ENCODE results near the gene ENTPD8. TPM values are rescaled to one million over a fixed set of nuclear protein-coding genes. Genes with fewer than 3 reads are reported as not detected.
A peak's percentile ranks its signal among the peaks of the same experiment; 100 is the strongest.

The ENTPD8 gene
- total and polyA plus RNA-seq, 10 of the 15 experiments (the other 5 are each of a cell fraction or from before 2014, with no cell fraction given): not detected

DNA sequence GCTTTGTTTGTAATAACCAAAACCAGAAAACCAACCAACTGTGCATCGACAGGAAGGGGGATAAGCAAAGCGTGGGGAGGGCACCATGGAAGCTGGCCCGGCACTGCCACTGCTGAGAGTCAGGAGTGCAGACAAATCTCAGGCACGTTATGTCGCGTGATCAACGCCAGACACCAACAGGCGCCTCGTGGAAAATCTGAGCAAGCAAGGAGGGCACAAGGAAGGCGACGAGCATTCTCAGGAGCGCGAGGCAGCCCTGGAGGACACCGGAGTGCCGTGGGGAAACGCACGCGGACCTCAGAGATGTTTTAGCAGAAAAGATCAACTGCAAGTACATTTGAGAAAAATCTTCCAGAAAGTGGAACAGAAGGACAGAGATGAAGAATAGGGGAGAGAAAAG, 33.1 kb upstream of the ENTPD8 start:
- no peak for FAIRE-seq
- peaks cover 6% of the 10 kb centered on the region; the same call in 2 of the 3 replicates for H3K9me3 ChIP-seq (replicated peaks; ENCODE audit: control insufficient read depth, insufficient read depth, low read length)
- WGBS (ENCODE audit: insufficient coverage, insufficient replicate concordance, low lambda C conversion rate, missing lambda C conversion rate): 72% methylated on average over 18 of the region's 18 CpGs
- no peak overlapping the region for H3K27ac ChIP-seq (ENCODE audit: control insufficient read depth, insufficient read depth)
- no TSS peak for BruUV-seq (replicated peaks)
- DNase-seq (ENCODE audit: low read depth, low spot score): no peak
- CTCF ChIA-PET: no interaction called here
- H3K4me3 ChIP-seq: no peak overlapping the region
- TF ChIP-seq CEBPB (IDR thresholded peaks at IDR 0.05; ENCODE audit: borderline replicate concordance in 1 of 2, low read depth in 2 of 2, low read length in 2 of 2): no peak
- TF ChIP-seq, protein P1, sequence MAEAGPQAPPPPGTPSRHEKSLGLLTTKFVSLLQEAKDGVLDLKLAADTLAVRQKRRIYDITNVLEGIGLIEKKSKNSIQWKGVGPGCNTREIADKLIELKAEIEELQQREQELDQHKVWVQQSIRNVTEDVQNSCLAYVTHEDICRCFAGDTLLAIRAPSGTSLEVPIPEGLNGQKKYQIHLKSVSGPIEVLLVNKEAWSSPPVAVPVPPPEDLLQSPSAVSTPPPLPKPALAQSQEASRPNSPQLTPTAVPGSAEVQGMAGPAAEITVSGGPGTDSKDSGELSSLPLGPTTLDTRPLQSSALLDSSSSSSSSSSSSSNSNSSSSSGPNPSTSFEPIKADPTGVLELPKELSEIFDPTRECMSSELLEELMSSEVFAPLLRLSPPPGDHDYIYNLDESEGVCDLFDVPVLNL (IDR thresholded peaks at IDR 0.05; ENCODE audit: low read depth, low read length): no peak
- H3K27me3 ChIP-seq (replicated peaks in 1 of 2; ENCODE audit: control insufficient read depth in 2 of 2, insufficient read depth in 2 of 2, low read length in 1 of 2): no peaks in the 10 kb centered on the region; a peak in 1 of 4 replicates
- SMC1A ChIA-PET (ENCODE audit: uncharacterized antibody, unreplicated experiment): no interaction called here
- no peaks in the 10 kb centered on the region for H4K20me1 ChIP-seq (ENCODE audit: control insufficient read depth, insufficient read depth)
- RAD21 ChIA-PET (ENCODE audit: unreplicated experiment): no interaction called here
- intact Hi-C loops (cut with micrococcal nuclease; ENCODE audit: unreplicated experiment): no loop called here
- no peaks in the 10 kb centered on the region for H3K36me3 ChIP-seq (ENCODE audit: control insufficient read depth in 2 of 2, insufficient read depth in 2 of 2, low read length in 1 of 2)
- H3K79me2 ChIP-seq (ENCODE audit: control insufficient read depth, insufficient read depth, low read length): no peaks in the 10 kb centered on the region
- in situ Hi-C loops (cut with MboI): no loop called here
- POLR2A ChIA-PET: no interaction called here
- H3K9ac ChIP-seq (ENCODE audit: control insufficient read depth, insufficient read depth, low read length): no peak overlapping the region
- no peak overlapping the region for H3K4me2 ChIP-seq (ENCODE audit: control insufficient read depth, insufficient read depth)
- H3K4me1 ChIP-seq (ENCODE audit: control insufficient read depth, insufficient read depth, low read length): no peaks in the 10 kb centered on the region
- ATAC-seq: no peak
- H2AFZ ChIP-seq (ENCODE audit: control insufficient read depth, low read depth, low read length): no peak overlapping the region

DNA sequence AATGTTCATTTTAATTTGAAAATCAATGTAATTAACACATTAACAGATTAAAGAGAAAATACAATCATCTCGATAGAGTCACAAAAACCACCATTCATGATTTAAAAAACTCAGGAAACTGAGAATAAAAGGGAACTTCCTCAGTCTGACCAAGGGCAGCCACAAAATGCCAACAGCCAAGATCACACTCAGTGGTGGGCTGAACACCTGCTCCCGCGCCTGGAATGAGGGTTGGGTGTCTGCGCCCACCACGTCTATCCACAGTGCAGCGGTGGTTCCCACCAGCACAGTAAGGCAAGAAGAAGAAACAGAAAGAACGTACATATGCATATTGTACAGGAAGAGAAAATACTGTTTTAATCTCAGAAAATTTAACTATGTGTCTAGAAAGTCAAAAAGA, 29.6 kb upstream of the ENTPD8 start:
- Histone ChIP-seq H3K79me2 (ENCODE audit: control insufficient read depth, insufficient read depth, low read length) (no peaks in the 10 kb centered on the region), H3K27ac (ENCODE audit: control insufficient read depth, insufficient read depth) (no peak overlapping the region), H3K4me3 (no peak overlapping the region), H3K27me3 (replicated peaks in 1 of 2; ENCODE audit: control insufficient read depth in 2 of 2, insufficient read depth in 2 of 2, low read length in 1 of 2) (no peaks in the 10 kb centered on the region; a peak in 1 of 4 replicates), H3K4me1 (ENCODE audit: control insufficient read depth, insufficient read depth, low read length) (no peaks in the 10 kb centered on the region), H2AFZ (ENCODE audit: control insufficient read depth, low read depth, low read length) (no peak overlapping the region), H3K36me3 (ENCODE audit: control insufficient read depth in 2 of 2, insufficient read depth in 2 of 2, low read length in 1 of 2) (no peaks in the 10 kb centered on the region), H3K9ac (ENCODE audit: control insufficient read depth, insufficient read depth, low read length) (no peak overlapping the region), H3K4me2 (ENCODE audit: control insufficient read depth, insufficient read depth) (no peak overlapping the region), H4K20me1 (ENCODE audit: control insufficient read depth, insufficient read depth) (no peaks in the 10 kb centered on the region), H3K9me3 (replicated peaks; ENCODE audit: control insufficient read depth, insufficient read depth, low read length) (peaks cover under 1% of the 10 kb centered on the region; the same call in 2 of the 3 replicates)
- POLR2A ChIA-PET: interaction anchor here (0.7 kb wide), 1 partner anchor 712 kb away, joined by 4 read pairs; no protein-coding TSS in a partner anchor
- CTCF ChIA-PET: interaction anchor here (0.6 to 1.5 kb wide), 2 partner anchors 40 to 54 kb away, joined by 3 read pairs; no protein-coding TSS in a partner anchor
- intact Hi-C loops (cut with micrococcal nuclease; ENCODE audit: unreplicated experiment) (no loop called here), in situ Hi-C loops (cut with MboI) (no loop called here)
- no peak for DNase-seq (ENCODE audit: low read depth, low spot score)
- no peak for TF ChIP-seq PML (IDR thresholded peaks at IDR 0.05; ENCODE audit: low read length)
- peak; percentile 36 for TF ChIP-seq RUNX3 (IDR thresholded peaks at IDR 0.05; ENCODE audit: low read length)
- TF ChIP-seq MEF2A (IDR thresholded peaks at IDR 0.05; ENCODE audit: insufficient read depth, low read depth, low read length): no peak
- peak; percentile 32; the same call in 1 of the 2 replicates for TF ChIP-seq TCF12 (IDR thresholded peaks at IDR 0.05; ENCODE audit: low read depth, low read length)
- TF ChIP-seq, protein P2, sequence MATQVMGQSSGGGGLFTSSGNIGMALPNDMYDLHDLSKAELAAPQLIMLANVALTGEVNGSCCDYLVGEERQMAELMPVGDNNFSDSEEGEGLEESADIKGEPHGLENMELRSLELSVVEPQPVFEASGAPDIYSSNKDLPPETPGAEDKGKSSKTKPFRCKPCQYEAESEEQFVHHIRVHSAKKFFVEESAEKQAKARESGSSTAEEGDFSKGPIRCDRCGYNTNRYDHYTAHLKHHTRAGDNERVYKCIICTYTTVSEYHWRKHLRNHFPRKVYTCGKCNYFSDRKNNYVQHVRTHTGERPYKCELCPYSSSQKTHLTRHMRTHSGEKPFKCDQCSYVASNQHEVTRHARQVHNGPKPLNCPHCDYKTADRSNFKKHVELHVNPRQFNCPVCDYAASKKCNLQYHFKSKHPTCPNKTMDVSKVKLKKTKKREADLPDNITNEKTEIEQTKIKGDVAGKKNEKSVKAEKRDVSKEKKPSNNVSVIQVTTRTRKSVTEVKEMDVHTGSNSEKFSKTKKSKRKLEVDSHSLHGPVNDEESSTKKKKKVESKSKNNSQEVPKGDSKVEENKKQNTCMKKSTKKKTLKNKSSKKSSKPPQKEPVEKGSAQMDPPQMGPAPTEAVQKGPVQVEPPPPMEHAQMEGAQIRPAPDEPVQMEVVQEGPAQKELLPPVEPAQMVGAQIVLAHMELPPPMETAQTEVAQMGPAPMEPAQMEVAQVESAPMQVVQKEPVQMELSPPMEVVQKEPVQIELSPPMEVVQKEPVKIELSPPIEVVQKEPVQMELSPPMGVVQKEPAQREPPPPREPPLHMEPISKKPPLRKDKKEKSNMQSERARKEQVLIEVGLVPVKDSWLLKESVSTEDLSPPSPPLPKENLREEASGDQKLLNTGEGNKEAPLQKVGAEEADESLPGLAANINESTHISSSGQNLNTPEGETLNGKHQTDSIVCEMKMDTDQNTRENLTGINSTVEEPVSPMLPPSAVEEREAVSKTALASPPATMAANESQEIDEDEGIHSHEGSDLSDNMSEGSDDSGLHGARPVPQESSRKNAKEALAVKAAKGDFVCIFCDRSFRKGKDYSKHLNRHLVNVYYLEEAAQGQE (IDR thresholded peaks at IDR 0.05; ENCODE audit: low read depth, low read length): no peak
- TF ChIP-seq SRF (IDR thresholded peaks at IDR 0.05; ENCODE audit: low read depth in 2 of 2, low read length in 2 of 2): no peak
- SMC1A ChIA-PET (ENCODE audit: uncharacterized antibody, unreplicated experiment): no interaction called here
- no TSS peak for BruUV-seq (replicated peaks)
- no peak for FAIRE-seq
- RAD21 ChIA-PET (ENCODE audit: unreplicated experiment): no interaction called here
- 0% methylated on average over 7 of the region's 7 CpGs for WGBS (ENCODE audit: insufficient coverage, insufficient replicate concordance, low lambda C conversion rate, missing lambda C conversion rate)
- peak; percentile 34; the same call in 1 of the 3 replicates for ATAC-seq
